Epithelial cell of proximal tubule (primary cell): Measurements from ENCODE around the gene CFAP298. TPM values are rescaled to one million over a fixed set of nuclear protein-coding genes. Genes with fewer than 3 reads are reported as not detected.

Experiments used
- DNase-seq: peaks from one replicate; pipeline ENCODE4 v3.0.0-alpha.2; 2011; ENCODE audit warnings: low read depth
- H3K4me3 ChIP-seq: 2 replicates; pipeline ENCODE4 v1.5.1; 2011; ENCODE audit warnings: low read depth, mild to moderate bottlenecking, low read length
- total RNA-seq: library from RNA; depleted of rRNA; stranded (reverse); fragments of >200 nt; gene quantifications from 2 replicates; pipeline ENCODE4 v1.2.3, GENCODE V29; 2015
- TF ChIP-seq, protein P1 (sequence below): conservative IDR thresholded peaks from 2 replicates; pipeline ENCODE4 v1.5.1; 2012; ENCODE audit warnings: low read depth, mild to moderate bottlenecking, low read length

CFAP298 gene
- total RNA-seq, 1 donor from 2014 or later: 70.5 TPM

- TF ChIP-seq, protein P1, sequence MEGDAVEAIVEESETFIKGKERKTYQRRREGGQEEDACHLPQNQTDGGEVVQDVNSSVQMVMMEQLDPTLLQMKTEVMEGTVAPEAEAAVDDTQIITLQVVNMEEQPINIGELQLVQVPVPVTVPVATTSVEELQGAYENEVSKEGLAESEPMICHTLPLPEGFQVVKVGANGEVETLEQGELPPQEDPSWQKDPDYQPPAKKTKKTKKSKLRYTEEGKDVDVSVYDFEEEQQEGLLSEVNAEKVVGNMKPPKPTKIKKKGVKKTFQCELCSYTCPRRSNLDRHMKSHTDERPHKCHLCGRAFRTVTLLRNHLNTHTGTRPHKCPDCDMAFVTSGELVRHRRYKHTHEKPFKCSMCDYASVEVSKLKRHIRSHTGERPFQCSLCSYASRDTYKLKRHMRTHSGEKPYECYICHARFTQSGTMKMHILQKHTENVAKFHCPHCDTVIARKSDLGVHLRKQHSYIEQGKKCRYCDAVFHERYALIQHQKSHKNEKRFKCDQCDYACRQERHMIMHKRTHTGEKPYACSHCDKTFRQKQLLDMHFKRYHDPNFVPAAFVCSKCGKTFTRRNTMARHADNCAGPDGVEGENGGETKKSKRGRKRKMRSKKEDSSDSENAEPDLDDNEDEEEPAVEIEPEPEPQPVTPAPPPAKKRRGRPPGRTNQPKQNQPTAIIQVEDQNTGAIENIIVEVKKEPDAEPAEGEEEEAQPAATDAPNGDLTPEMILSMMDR: no peak
- no peak overlapping the region for H3K4me3 ChIP-seq
- DNase-seq: no peak
Observed at GRCh38 chr21:32574946-32575925, 36.9 kb downstream of the CFAP298 start.

DNA sequence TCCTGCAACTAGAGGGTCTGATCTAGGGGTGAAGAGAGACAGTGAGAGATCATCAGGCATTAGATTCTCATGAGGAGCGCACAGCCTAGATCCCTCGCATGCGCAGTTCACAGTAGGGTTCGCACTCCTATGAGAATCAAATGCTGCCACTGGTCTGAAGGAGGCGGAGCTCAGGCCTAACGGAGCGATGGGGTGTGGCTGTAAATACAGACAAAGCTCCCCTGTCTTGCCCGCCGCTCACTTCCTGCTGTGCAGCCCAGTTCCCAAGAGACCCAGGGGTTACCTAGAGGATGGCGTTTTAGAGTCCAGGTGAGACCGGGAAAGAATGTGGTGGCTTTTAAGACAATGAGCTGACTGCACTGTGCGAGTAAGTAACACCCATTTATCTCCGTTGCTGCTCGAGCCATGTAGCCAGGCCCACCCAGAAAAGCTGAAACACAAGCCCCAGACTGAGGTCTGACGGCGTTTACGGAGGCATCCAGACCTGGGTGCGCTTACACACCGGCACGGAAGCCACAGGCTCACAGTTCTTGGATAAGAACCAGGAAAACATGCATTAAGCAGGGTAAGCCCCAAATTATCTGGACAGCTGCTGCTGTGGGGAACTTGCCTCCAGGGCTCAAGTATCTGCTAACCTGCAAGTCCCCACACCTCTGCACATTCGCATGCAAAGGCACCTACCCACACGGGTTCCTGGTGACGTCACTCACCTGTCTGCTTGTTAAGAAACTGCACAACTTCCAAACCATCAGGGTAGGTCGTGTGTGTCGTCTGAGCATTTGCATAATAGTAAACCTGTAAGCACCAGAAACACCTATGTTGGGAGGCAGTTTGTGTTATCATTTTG, 39.4 kb downstream of the CFAP298 start:
- TF ChIP-seq, protein P1: no peak
- no peak for DNase-seq
- H3K4me3 ChIP-seq: no peak overlapping the region

- no peak for DNase-seq
- TF ChIP-seq, protein P1: no peak
- H3K4me3 ChIP-seq: no peak overlapping the region
Observed at GRCh38 chr21:32570456-32570855, 41.7 kb downstream of the CFAP298 start.

DNA sequence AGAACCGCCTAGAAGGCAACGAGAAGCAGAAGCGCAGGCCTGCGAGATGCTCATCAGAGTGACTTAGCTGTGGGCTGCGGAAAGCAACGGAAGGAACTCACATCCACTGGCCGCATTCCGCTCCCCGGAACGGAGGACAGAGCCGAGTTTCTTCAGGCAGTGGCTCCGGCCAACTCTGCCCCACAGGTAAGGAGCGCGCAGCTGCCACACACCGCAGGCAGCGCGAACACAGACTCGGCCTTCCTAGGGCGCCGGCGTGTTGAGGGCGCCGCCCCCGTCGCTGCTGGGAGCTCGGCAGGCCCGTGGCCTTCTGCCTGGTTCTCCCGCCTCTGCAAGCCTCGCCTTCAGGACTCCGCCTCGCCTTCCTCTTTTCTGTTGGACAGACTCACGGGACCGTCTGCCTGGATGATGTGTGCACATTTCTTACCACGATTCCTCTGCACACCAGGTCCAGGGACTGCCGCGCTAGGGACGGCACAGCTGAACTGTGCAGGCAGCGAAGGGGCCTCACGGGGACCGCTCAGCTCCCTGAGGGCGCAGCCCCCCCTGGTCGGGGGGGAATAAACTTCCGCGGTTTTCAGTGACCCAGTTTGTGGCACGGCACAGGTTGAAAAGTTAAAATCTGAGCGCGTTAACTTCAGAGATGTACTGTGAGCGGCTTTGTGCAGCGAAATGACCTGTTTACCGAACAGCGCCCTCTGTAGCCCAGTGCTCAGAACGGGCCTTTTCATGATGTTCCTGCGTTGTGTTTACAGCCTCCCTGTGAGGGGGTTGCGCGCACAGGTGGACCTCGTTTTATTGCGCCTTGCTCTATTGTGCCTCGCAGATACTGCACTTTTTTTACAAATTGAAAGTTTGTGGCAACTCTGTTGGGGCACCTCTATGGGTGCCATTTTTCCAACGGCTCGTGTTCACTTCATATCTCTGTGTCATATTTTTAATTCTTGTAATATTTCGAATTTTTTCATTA, 42.6 kb downstream of the CFAP298 start:
- TF ChIP-seq, protein P1: peak; percentile 93
- DNase-seq: peak; percentile 23
- peak overlapping the region; percentile 67 for H3K4me3 ChIP-seq

- TF ChIP-seq, protein P1: no peak
- no peak for DNase-seq
- no peak overlapping the region for H3K4me3 ChIP-seq
Observed at GRCh38 chr21:32567626-32568025, 44.6 kb downstream of the CFAP298 start.
